Inflammatory macrophage (primary cell): Measurements from ENCODE around the gene YPEL4.

Experiments
- DNase-seq, 2 donors: peaks; one replicate each; pipeline ENCODE4 v3.0.0-alpha.2; 2020 to 2022

YPEL4 gene

DNA sequence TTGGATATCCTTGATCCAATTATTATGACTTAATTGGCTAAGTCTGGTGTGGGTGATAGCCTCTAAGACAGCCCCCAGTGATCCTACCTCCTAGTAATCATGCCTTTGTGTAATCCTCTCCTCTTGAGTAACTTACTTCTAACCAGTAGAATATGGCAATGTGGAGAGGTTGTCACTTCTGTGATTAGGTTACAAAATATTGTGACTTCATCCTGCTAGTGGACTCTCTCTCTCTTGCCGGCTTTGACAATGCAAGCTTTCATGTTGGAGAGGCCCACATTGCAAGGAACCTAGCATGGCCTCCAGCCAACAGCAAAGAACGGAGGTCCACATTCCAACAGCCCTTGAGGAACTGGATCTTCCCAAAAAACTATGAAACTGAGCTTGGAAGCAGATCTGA, 19.5 kb downstream of the YPEL4 start:
- DNase-seq: peak in 1 of 2 donors; percentile 15

DNA sequence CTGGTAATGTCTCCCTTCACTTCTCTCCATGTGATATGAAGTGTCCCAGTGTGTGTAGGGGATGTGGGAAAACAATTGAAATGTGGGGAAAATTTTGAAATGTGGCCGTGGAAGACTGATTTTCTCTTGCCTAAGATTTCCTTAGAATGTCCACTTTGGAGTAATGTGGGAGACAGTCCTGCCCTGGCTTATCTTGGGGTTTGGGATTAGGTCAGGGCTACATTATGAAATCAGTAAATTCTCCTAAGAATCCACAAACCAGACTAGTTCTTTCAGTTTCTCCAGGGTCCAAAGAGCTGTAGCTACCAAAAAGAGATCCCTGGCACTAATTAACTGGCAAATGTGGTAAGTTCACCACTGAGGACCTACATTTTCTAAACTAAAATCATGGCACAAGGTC, 22.8 kb downstream of the YPEL4 start:
- no peak for DNase-seq

DNA sequence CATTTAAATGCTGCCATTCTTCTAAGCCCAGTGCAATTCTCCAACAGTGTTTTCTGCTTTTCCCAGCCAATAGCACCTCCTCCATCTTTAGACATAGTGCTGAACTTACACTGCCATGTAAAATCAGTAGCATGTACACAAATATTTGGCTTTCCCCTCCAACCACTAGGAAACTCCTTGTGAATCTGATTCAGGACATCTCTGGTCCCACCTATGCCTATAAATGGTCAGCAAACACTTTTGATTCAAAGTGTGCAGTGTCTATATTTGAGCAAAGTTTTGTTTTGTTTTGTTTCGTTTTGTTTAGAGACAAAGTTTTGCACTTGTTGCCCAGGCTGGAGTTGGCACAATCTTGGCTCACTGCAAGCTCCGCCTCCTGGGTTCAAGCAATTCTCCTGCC, 24.8 kb downstream of the YPEL4 start:
- no peak for DNase-seq

DNA sequence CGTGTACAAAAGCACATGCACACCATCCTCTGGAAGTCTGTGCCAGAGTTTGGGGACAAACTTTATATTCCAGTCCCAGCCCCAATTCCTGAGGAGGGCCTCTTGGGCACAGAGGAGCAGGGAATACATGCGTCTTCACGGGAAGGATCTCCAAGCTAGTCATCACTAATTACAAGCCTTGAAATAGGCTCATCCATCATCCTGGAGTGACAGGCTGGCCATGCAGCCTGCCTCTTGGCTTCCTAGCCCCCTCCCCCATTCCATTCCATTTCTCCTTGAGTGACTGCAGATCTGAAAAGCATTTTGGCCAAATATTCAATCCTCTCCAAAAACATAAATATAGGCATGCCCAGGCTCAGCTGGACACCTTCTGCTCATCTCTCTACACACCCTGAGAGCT, 27.4 kb downstream of the YPEL4 start:
- DNase-seq: no peak

DNA sequence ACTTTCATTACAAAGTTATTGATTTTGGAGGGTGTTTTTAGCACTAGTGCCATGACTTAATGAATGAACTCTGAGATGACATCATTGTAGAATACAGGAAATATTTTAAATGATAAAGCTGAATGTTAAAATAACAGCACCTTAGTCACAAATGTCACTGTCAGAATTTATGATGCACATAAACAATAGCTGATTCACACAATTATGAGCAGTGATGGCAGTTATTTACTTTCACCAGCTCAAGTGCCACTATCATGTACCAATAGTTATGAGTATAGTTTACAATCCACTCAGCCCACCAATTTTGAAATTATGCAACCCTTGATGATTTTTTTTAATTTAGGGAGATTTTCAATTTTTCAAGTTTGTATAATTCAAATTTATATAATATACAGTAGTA, 29.2 kb downstream of the YPEL4 start:
- no peak for DNase-seq

DNA sequence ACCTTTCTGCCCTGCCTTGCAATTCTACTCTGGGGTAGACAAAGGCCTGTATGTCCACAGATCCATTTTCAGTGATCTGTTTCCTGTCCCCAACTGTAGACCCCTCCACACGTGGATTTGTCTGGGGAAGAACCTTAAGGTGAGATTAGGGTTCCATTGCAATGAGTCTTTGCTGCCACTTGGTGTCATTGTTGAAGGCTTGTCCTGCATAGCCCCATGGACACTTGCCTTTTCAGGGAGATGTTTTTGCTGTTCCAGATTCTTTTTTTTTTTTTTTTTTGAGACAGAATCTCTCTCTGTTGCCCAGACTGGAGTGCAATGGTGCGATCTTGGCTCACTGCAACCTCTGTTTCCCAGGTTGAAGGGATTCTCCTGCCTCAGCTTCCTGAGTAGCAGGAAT, 30.4 kb downstream of the YPEL4 start:
- no peak for DNase-seq

DNA sequence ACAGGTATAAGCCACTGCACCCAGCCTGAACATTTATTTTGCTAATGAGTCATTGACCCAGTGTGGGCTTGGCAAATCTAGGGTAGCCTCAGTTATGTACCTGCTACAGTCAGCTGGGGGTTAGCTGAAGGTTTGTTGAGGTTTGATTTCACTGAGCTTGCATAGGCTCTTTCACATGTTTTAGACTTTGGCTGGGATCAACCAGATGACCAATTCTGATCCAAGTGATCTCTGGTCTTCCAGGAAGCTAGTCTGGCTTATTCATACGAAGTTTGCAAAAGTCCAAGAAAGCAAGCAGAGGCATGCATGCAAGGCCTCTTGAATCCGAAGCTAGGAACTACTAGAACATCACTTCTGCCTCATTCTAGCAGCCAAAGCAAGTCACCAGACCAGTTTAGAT, 31.3 kb downstream of the YPEL4 start:
- no peak for DNase-seq

DNA sequence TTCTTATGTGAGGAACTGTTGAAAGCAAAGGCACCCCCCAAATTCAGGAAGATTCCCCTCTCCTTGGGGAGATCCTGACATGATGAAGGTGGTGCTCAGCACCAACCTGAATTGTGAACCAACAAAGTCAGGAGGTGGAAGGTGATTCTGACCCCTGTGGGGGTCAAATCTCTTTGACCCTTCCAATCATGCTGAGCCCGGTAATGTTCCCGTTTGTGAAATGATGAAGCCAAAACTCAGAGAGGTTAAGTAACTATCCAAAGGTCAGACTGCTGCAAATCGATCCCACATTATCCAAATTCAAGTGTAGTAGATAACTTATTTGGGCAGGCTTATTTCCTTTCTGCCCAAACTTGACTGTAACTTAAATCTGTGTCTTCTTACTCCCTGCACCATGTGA, 33.1 kb downstream of the YPEL4 start:
- DNase-seq: no peak

DNA sequence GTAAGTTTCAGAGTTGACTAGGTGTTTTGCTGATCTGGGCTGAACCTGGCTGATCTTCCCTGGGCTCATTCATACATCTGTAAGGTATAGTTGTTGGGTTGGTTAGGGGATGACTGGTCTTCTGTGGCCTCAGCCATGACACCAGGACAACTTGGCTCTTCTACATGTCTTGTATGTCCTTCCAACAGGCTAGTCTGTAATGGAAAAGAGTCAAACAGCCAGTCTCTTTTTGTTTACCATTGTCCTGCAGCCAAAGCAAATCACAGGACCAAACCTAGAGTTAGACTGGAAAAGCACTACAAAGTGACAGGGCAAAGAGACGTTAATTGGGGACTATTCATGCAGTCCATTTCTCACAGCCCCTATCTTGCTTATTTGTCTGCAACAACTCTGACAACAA, 34.4 kb downstream of the YPEL4 start:
- DNase-seq: no peak

DNA sequence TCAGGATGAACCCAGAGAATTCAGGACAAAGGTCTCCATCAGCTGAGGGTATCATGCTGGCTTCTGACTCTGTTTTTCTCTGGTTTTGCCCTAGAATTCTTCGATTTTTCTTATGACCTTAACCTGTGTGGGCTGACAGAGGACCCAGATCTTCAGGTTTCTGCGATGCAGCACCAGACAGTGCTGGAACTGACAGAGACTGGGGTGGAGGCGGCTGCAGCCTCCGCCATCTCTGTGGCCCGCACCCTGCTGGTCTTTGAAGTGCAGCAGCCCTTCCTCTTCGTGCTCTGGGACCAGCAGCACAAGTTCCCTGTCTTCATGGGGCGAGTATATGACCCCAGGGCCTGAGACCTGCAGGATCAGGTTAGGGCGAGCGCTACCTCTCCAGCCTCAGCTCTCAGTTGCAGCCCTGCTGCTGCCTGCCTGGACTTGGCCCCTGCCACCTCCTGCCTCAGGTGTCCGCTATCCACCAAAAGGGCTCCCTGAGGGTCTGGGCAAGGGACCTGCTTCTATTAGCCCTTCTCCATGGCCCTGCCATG, 35.4 kb downstream of the YPEL4 start:
- no peak for DNase-seq

DNA sequence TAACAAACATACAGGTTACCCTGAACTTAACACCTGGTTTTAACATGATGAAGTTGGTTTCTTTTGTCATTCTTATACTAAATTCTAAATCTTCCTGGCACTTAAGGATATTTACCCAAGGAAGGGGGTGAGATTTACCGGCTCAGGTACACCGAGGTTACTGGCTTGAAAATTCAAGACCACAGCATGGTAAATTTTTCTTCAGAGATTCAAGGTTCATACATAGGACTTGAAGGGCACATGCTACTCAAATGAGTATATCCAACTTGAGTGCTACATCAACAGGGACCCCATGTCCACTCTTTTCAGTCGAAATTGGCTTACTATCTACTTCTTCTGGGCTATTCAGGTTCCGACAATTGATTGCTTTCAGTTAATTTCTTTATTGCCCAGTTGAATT, 39.5 kb downstream of the YPEL4 start:
- no peak for DNase-seq

DNA sequence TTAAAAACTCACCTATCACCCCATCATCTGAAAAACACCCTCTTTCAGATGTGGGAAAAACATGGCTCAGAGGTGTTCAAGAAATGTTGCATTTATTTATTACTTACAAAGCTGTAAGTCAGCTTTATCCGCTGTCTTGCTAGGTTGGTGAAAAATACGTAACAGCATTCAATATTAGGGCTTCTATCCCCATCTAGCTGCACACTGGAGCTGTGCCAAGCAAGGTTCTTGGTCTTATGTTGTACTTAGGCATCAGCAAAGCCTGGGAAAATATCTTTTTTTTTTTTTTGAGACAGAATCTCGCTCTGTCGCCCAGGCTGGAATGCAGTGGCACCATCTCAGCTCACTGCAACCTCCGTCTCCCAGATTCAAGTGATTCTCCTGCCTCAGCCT, 44.7 kb downstream of the YPEL4 start:
- DNase-seq: no peak

DNA sequence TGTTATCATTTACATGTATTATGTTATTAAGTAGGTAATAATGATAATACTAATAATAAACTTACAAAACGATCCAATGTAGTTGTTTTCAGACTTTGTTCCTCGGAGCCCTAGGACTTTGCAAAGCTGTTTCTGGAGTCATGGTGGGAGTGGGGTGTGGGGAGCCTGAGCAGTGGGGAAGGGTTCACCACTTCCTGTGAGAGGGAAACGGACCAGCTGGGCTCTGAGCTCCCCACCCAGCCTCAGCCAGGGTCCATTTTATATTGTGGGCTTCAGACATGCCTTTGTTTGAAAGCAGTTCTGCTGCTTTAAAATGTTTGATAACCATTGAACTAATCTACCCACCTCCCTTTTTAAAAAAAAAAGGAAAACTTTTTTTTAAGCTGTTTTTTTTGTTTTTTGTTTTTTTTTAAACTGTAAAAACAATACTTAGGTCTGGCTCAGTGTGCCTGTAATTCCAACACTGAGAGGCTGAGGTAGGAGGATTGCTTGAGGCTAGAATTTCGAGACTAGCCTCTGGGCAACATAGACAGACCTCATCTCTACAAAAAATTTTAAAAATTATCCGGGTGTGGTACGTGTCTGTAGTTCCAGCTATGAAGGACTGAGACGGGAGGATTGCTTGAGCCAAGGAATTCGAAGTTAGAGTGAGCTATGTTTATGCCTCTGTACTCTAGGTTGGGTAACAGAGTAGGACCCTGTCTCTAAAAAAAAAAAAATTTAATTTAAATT, 45.2 kb downstream of the YPEL4 start:
- no peak for DNase-seq

DNA sequence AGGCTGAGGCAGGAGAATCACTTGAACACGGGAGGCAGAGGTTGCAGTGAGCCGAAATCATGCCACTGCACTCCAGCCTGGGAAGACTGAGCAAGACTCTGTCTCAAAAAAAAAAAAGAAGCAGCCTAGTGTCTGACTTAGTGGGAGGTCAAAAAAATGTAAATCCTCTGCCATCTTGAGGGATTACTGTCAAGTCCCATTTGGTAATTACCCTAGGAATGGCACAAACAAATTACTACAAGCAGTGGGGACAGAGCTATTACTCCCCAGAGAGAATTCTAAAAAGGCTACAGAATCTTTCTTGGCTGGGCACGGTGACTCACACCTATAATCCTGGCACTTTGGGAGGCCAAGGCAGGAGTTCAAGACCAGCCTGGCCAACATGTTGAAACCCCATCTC, 48.4 kb downstream of the YPEL4 start:
- no peak for DNase-seq

DNA sequence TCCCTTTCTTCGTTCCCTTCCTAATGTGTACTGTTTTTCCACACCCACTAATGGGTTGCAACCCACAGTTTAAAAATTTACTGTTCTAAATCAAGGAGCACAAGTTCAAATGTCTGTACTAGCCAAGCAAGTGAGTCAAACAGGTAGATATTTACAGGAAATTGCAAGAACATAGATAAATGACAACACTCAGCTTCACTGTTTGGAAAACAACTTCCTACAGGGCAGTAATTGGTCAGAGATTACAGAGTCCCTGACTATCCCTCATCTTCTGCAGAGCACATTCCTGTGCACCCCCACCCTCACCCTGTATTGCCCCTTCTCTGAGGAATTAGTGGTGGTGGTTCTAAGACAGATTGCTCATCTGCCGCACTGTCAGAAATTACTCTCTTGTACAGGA, 50.3 kb downstream of the YPEL4 start:
- no peak for DNase-seq

DNA sequence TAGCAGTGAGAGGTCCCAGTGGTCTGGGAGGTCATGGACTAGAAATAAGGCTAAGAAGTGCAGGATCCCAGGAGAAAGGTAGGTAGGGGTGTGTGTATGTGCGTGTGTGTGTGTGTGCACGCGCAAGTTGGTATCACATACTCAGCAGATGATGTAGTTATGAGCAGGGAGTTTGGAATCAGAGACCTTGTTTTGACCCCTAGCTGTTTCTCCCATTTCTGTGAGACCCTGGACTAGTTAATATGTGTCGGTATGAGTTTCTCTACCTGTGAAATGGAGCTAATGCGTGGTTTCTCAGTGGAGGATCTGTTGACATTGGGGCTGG, 50.9 kb downstream of the YPEL4 start:
- no peak for DNase-seq

DNA sequence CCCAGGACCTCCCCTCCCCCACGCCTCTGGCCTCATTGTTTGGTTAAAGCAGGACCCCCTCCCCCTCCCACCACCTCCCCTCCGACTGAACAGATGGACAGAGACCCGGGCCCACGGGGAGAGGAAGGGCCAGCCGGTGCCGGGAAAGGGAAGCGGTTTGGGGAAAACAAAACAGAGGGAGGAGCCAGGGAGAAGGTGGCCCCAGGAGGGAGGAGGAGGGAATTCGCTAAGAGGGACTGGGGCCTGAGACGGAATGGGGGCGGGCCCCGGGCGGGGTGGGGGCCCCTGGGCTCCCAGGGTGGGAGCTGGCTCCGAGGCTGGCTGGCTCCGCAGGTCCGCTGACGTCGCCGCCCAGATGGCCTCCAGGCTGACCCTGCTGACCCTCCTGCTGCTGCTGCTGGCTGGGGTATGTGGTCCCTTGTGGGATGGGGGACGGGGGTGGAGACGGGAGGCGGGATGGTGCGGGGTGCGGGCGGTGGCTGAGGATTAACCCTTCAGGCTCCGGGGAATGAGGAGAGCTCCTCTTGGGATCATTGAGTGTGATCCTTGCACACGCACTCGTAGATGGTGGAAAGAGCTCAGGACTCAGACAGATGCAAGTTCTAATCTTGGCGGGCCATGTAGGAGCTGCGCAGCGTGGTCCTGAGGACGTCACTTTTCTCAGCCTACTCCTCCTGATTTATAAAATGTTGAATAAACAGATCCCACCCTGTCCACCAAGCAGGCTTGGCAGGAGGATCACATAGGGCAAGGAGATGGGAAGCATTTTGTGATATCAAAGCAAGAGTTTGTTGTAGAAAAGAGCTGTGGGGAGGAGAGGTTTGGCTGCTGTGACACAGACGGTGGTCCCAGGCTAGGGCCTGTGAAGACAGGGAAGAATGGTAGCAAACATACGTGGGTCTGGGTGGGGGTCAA, 51.5 kb downstream of the YPEL4 start:
- peak in 1 of 2 donors; percentile 16 for DNase-seq

DNA sequence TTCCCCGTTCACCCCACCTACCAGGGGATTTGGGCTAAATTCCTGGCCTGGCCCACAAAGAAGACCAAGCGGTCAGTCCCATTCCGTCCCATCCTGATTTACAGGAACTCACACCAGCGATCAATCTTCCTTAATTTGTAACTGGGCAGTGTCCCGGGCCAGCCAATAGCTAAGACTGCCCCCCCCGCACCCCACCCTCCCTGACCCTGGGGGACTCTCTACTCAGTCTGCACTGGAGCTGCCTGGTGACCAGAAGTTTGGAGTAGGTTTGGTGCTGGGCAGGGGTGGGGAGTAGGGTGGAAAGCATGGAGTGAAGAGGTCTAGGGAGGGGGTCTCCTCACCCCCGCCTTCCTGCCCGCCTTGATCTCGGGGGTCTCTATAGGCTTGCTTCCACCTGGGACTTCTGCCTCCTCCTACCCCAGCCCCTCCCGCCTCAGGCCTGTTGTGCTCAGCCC, 52.2 kb downstream of the YPEL4 start, which contains the start of gene SERPING1:
SERPING1 (plus strand) TSS at position 225 of the 455 bp plus-strand sequence. CDS start 586 bp downstream, outside the sequence.
- no peak for DNase-seq

DNA sequence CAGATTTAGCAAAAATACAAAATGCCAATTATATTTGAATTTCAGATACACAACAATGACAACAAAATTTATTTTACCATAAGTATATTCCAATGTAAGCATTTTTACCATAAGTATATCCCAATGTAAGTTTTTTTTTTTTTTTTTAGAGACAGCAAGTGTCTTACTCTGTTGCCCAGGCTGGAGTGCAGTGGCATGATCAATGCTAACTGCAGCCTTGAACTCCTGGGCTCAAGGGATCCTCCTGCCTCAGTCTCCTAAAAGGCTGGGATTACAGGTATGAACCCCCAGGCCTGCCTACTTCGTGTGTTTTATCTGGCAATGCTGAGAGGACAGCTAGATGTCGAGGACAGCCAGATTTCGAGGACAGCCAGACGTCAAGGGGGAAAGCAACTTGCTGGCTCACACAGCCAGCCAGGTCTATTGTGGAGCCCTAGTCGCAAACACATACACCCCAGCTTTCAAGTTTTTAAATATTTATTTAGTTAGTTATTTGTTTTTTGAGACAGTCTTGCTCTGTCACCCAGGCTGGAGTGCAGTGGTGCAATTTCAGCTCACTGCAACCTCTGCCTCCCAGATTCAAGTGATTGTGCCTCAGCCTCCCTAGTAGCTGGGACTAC, 53.3 kb downstream of the YPEL4 start:
- no peak for DNase-seq
